Measurements from ENCODE around the gene SPC24. TPM values are rescaled to one million over a fixed set of nuclear protein-coding genes. Genes with fewer than 3 reads are reported as not detected.
A peak's percentile ranks its signal among the peaks of the same experiment; 100 is the strongest.
"Not testable (repeated sequence)": the region's sequence is repeated elsewhere in the genome, so short reads cannot be mapped to it uniquely, and the experiment has no call there.

The SPC24 gene
- total RNA-seq, 4 donors from 2014 or later, result 1.8 to 21.8 (median 2.6) TPM

- Histone ChIP-seq H3K27ac (peak overlapping the region; percentile 93 to 96), H3K36me3 (no peaks in the 10 kb centered on the region), H3K9me3 (no peaks in the 10 kb centered on the region), H3K4me1 (peaks cover 24 to 37% of the 10 kb centered on the region in 2 donors), H3K4me3 (no peak overlapping the region), H3K27me3 (no peaks in the 10 kb centered on the region)
- intact Hi-C loops (cut with DNase I; ENCODE audit: low total_unique reads), result no loop called here
- DNase-seq, result no peak
- TF ChIP-seq CTCF (IDR thresholded peaks at IDR 0.05) (no peak), POLR2A (IDR thresholded peaks at IDR 0.05) (no peak)
Measured at GRCh38 chr19:11165486-11166030, 10.0 kb upstream of the SPC24 start.

DNA sequence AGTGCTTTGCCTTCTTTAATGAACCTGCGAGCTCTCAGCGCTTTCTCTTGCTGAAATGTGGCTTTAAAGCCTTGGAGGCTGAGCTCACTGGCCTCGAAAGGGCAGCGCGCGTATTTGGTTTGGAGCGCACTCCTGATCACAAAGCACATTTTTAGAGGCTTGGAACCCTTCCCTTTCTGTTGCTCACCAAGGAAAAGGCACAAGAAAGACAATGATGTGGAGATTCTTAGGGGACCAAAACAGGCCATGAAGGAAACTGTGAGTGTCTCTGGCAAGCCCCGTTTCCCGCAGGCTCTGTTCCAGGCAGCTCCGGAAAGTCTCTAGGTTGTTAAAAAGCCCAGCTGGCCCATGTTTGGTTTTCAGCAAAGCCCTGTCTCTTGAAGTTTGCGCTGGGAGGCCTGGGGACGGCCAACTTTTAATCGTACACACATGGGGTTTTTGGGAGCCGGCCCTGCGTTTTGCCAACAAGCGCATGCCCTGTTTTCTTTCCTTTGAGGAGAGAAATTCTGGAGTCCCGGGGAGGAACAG lies 9.4 kb upstream of the SPC24 start:
- Histone ChIP-seq H3K27me3 (no peaks in the 10 kb centered on the region), H3K27ac (peak overlapping the region; percentile 93 to 96), H3K4me3 (no peak overlapping the region), H3K4me1 (peaks cover 24 to 31% of the 10 kb centered on the region in 2 donors), H3K36me3 (no peaks in the 10 kb centered on the region), H3K9me3 (no peaks in the 10 kb centered on the region)
- intact Hi-C loops (cut with DNase I; ENCODE audit: low total_unique reads), result loop anchor here (5.0 kb wide), 1 partner anchor 32 kb away; the partner anchor contains the start of gene KANK2
- DNase-seq, result peak; percentile 92 to 96
- TF ChIP-seq POLR2A (IDR thresholded peaks at IDR 0.05), result peak in 1 of 2 donors; percentile 25
- TF ChIP-seq CTCF (IDR thresholded peaks at IDR 0.05), result peak in 1 of 4 experiments; percentile 4

DNA sequence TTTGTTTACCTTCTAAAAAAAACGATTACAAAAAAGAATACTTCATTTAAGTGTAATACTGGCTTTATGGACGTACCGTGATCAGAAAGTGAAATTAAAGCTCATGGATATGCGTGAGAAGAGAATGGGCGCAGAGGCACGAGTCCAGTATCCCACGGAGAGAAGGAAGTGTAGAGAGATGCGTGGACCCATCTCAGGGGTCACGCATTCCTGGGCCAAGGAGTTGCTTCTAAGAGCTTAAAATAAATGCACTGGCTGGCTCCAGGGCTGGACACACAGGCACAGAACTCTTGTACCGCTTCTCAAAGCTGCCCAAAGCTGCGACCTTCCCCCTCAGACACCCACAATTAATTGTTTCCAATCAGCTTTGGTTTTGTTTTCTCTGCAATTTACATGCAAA lies 8.7 kb upstream of the SPC24 start:
- no peak for DNase-seq
- Histone ChIP-seq H3K9me3 (no peaks in the 10 kb centered on the region), H3K4me3 (no peak overlapping the region), H3K4me1 (peaks cover 24 to 26% of the 10 kb centered on the region in 2 donors), H3K36me3 (no peaks in the 10 kb centered on the region), H3K27me3 (no peaks in the 10 kb centered on the region), H3K27ac (peak overlapping the region; percentile 93 to 96)
- TF ChIP-seq CTCF (IDR thresholded peaks at IDR 0.05), result no peak
- no peak for TF ChIP-seq POLR2A (IDR thresholded peaks at IDR 0.05)
- intact Hi-C loops (cut with DNase I; ENCODE audit: low total_unique reads), result loop anchor here (5.0 kb wide), 1 partner anchor 33 kb away; the partner anchor contains the start of gene KANK2

- intact Hi-C loops (cut with DNase I; ENCODE audit: low total_unique reads), result loop anchor here (5.0 kb wide), 1 partner anchor 37 kb away; the partner anchor contains the start of gene KANK2
- not testable (repeated sequence) for H3K27me3 ChIP-seq, DNase-seq, H3K36me3 ChIP-seq, H3K9me3 ChIP-seq, H3K4me3 ChIP-seq
- Histone ChIP-seq H3K27ac (peak overlapping the region; percentile 93 to 96), H3K4me1 (peaks cover 11 to 20% of the 10 kb centered on the region in 2 donors)
Measured at GRCh38 chr19:11160440-11160768, 4.8 kb upstream of the SPC24 start.

- H3K27ac ChIP-seq, result peak overlapping the region; percentile 93 to 96
- intact Hi-C loops (cut with DNase I; ENCODE audit: low total_unique reads), result loop anchor here (5.0 kb wide), 1 partner anchor 37 kb away; the partner anchor contains the start of gene KANK2
- no peak overlapping the region for H3K4me3 ChIP-seq
- no peaks in the 10 kb centered on the region for H3K27me3 ChIP-seq
- no peaks in the 10 kb centered on the region for H3K36me3 ChIP-seq
- H3K4me1 ChIP-seq, result peaks cover 9 to 16% of the 10 kb centered on the region in 2 donors
- DNase-seq, result peak; percentile 76 to 85
- H3K9me3 ChIP-seq, result no peaks in the 10 kb centered on the region
- TF ChIP-seq CTCF (IDR thresholded peaks at IDR 0.05) (peak in 2 of 4 experiments; percentile 24 to 37), POLR2A (IDR thresholded peaks at IDR 0.05) (no peak)
Measured at GRCh38 chr19:11159598-11160439, 4.2 kb upstream of the SPC24 start.
